ENCODE data around the gene KCNQ1OT1.

DNA sequence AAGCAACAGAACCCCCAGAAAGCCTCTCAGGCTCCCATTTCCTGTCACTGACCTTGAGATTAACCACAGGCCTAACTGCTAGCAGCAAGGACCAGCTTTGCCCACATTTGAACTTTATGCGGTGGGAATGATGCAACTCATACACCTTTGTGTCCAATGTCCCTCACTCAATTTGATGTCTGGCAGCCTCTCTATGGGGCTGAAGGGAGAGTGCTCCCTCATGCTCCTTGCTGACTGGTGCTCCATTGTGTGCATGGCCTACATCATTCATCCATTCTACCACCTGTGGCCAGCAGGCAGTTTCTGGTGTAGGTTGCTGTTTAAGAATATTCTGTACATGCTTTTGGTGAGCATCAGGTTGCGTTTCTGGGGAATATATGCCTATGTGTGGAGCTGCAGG is 31.9 kb downstream of the KCNQ1OT1 start:
- TF ChIP-seq ZBTB21 (CRISPR knock-in tag; IDR thresholded peaks at IDR 0.05; ENCODE audit: borderline replicate concordance), result no peak
- TF ChIP-seq, protein P1, sequence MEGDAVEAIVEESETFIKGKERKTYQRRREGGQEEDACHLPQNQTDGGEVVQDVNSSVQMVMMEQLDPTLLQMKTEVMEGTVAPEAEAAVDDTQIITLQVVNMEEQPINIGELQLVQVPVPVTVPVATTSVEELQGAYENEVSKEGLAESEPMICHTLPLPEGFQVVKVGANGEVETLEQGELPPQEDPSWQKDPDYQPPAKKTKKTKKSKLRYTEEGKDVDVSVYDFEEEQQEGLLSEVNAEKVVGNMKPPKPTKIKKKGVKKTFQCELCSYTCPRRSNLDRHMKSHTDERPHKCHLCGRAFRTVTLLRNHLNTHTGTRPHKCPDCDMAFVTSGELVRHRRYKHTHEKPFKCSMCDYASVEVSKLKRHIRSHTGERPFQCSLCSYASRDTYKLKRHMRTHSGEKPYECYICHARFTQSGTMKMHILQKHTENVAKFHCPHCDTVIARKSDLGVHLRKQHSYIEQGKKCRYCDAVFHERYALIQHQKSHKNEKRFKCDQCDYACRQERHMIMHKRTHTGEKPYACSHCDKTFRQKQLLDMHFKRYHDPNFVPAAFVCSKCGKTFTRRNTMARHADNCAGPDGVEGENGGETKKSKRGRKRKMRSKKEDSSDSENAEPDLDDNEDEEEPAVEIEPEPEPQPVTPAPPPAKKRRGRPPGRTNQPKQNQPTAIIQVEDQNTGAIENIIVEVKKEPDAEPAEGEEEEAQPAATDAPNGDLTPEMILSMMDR (IDR thresholded peaks at IDR 0.05), result no peak
